ENCODE data around the gene U2AF2. TPM values are rescaled to one million over a fixed set of nuclear protein-coding genes. Genes with fewer than 3 reads are reported as not detected.

The U2AF2 gene
- polyA plus RNA-seq, 1 donor from 2014 or later, result 129 TPM

- TF ChIP-seq SMC3 (conservative IDR thresholded peaks at IDR 0.05; ENCODE audit: poor library complexity), result no peak
Observed at GRCh38 chr19:55699221-55699620, 44.4 kb downstream of the U2AF2 start (continued).

GRCh38 chr19:55700813-55701212 is 46.0 kb downstream of the U2AF2 start:
- Histone ChIP-seq H3K79me2 (replicated peaks; ENCODE audit: insufficient read depth, low read length) (no peaks in the 10 kb centered on the region), H3K9me2 (ENCODE audit: insufficient read depth, low read length) (no peaks in the 10 kb centered on the region), H3K27me3 (ENCODE audit: insufficient read depth, low read depth, low read length) (no peaks in the 10 kb centered on the region), H3K9me3 (ENCODE audit: low read length) (no peaks in the 10 kb centered on the region), H3K4me2 (ENCODE audit: low read length) (no peak overlapping the region), H3K4me3 (ENCODE audit: low read length) (no peak overlapping the region), H3K27ac (ENCODE audit: low read length) (no peak overlapping the region), H2AFZ (ENCODE audit: low read depth, low read length) (no peak overlapping the region), H3K9ac (ENCODE audit: low read length) (no peak overlapping the region), H3F3A (ENCODE audit: insufficient read depth, low read length, poor library complexity, severe bottlenecking) (no peaks in the 10 kb centered on the region), H3K36me3 (ENCODE audit: insufficient read depth, low read length) (no peaks in the 10 kb centered on the region), H4K20me1 (ENCODE audit: insufficient read depth) (no peaks in the 10 kb centered on the region)
- TF ChIP-seq RAD21 (conservative IDR thresholded peaks at IDR 0.05), result no peak
- TF ChIP-seq EZH2 (IDR thresholded peaks at IDR 0.05; ENCODE audit: borderline replicate concordance, insufficient read depth, low read length, poor library complexity, severe bottlenecking), result no peak
- TF ChIP-seq REST (IDR thresholded peaks at IDR 0.05; ENCODE audit: borderline replicate concordance), result no peak
- no peak for TF ChIP-seq SMC3 (conservative IDR thresholded peaks at IDR 0.05; ENCODE audit: poor library complexity)
- no peak for TF ChIP-seq MXI1 (conservative IDR thresholded peaks at IDR 0.05; ENCODE audit: poor library complexity, severe bottlenecking)
- TF ChIP-seq EP300 (conservative IDR thresholded peaks at IDR 0.05; ENCODE audit: poor library complexity, severe bottlenecking), result no peak
- TF ChIP-seq POLR2AphosphoS5 (IDR thresholded peaks at IDR 0.05), result no peak
- no peak for TF ChIP-seq TAF1 (IDR thresholded peaks at IDR 0.05; ENCODE audit: low read depth)
- no peak for TF ChIP-seq CTCF (IDR thresholded peaks at IDR 0.05; ENCODE audit: poor library complexity, severe bottlenecking)

GRCh38 chr19:55702131-55702627 is 47.3 kb downstream of the U2AF2 start:
- Histone ChIP-seq H4K20me1 (ENCODE audit: insufficient read depth) (no peaks in the 10 kb centered on the region), H3K27ac (ENCODE audit: low read length) (no peak overlapping the region), H3K4me3 (ENCODE audit: low read length) (no peak overlapping the region), H2AFZ (ENCODE audit: low read depth, low read length) (no peak overlapping the region), H3K9me2 (ENCODE audit: insufficient read depth, low read length) (no peaks in the 10 kb centered on the region), H3K27me3 (ENCODE audit: insufficient read depth, low read depth, low read length) (no peaks in the 10 kb centered on the region), H3K79me2 (replicated peaks; ENCODE audit: insufficient read depth, low read length) (no peaks in the 10 kb centered on the region), H3K9me3 (ENCODE audit: low read length) (no peaks in the 10 kb centered on the region), H3F3A (ENCODE audit: insufficient read depth, low read length, poor library complexity, severe bottlenecking) (no peaks in the 10 kb centered on the region), H3K36me3 (ENCODE audit: insufficient read depth, low read length) (no peaks in the 10 kb centered on the region), H3K4me2 (ENCODE audit: low read length) (no peak overlapping the region), H3K9ac (ENCODE audit: low read length) (no peak overlapping the region)
- TF ChIP-seq EZH2 (IDR thresholded peaks at IDR 0.05; ENCODE audit: borderline replicate concordance, insufficient read depth, low read length, poor library complexity, severe bottlenecking) (no peak), TAF1 (IDR thresholded peaks at IDR 0.05; ENCODE audit: low read depth) (no peak), REST (IDR thresholded peaks at IDR 0.05; ENCODE audit: borderline replicate concordance) (no peak), SMC3 (conservative IDR thresholded peaks at IDR 0.05; ENCODE audit: poor library complexity) (no peak), CTCF (IDR thresholded peaks at IDR 0.05; ENCODE audit: poor library complexity, severe bottlenecking) (no peak), RAD21 (conservative IDR thresholded peaks at IDR 0.05) (no peak), MXI1 (conservative IDR thresholded peaks at IDR 0.05; ENCODE audit: poor library complexity, severe bottlenecking) (no peak), POLR2AphosphoS5 (IDR thresholded peaks at IDR 0.05) (no peak), EP300 (conservative IDR thresholded peaks at IDR 0.05; ENCODE audit: poor library complexity, severe bottlenecking) (no peak)

Data from neural cell (in vitro differentiated cells).